ENCODE results near the gene USP31. TPM values are rescaled to one million over a fixed set of nuclear protein-coding genes. Genes with fewer than 3 reads are reported as not detected.

The USP31 gene
- total and polyA plus RNA-seq, 2 of the 13 experiments (the other 11 are each of a cell fraction or from before 2014, with no cell fraction given) = 22.5 to 23.3 TPM

DNA sequence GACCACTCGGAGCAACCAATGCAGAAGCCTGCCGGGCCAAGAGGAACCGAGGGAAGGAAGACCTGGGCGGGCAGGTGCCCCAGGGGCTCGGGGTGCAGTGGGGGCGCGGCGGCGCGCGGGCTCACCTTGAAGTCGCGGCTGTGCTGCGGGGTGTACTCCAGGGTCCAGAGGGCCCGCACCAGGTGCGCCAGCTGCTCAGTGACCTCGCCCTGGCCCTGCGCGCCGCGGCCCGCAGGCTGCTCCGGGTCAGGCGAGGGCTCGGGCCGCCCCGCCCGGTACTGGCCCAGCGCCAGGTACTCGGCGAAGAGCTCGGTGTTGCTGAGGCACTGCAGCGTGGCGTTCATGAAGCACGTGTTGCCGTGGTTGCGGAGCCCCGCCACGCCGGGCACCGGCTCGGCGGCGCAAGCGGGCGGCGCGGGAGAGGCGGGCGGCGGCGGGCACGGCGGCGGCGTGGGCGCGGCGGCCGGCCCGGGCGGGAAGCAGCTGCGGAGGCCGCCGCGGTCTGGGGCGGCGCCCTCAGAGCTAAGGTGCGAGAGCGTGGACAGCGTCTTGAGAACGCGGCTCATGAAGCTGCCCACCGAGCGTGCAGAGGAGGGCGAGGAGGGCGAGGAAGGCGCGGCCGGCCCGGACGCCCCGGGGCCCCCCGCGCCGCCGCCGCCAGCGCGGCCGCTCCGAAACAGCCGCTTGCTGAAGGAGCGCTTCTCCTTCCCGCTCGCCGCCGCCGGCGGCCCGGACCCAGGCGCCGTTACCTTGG, 562 bp downstream of the USP31 start (continued):
- TF ChIP-seq DBP (CRISPR knock-in tag; IDR thresholded peaks at IDR 0.05; ENCODE audit: not compliant biosample characterization) (no peak), ZNF18 (CRISPR knock-in tag; IDR thresholded peaks at IDR 0.05; ENCODE audit: insufficient replicate concordance) (peak; percentile 38), ZNF724P (CRISPR knock-in tag; IDR thresholded peaks at IDR 0.05; ENCODE audit: borderline replicate concordance) (no peak; the same call in 1 of the 2 replicates), FOXO4 (CRISPR knock-in tag; conservative IDR thresholded peaks at IDR 0.05) (no peak), ZNF775 (CRISPR knock-in tag; IDR thresholded peaks at IDR 0.05; ENCODE audit: borderline replicate concordance) (no peak), CHD4 (IDR thresholded peaks at IDR 0.05; ENCODE audit: borderline replicate concordance, low read length) (peak; percentile 1; the same call in 1 of the 2 replicates), ZNF431 (CRISPR knock-in tag; IDR thresholded peaks at IDR 0.05; ENCODE audit: borderline replicate concordance, low read depth) (0 out of 2 replicates have a peak, but pooled peaks have one; percentile 22), TFAP4 (IDR thresholded peaks at IDR 0.05; ENCODE audit: borderline replicate concordance, low read depth) (peak; percentile 91), KLF13 (CRISPR knock-in tag; IDR thresholded peaks at IDR 0.05) (no peak), HNRNPUL1 (IDR thresholded peaks at IDR 0.05; ENCODE audit: low read depth, low read length) (no peak), CSRNP1 (CRISPR knock-in tag; IDR thresholded peaks at IDR 0.05) (peak; percentile 81; the same call in 1 of the 2 replicates), ZNF350 (CRISPR knock-in tag; IDR thresholded peaks at IDR 0.05; ENCODE audit: borderline replicate concordance, low read depth) (no peak), ZNF512 (CRISPR knock-in tag; IDR thresholded peaks at IDR 0.05) (no peak), IKZF4 (CRISPR knock-in tag; IDR thresholded peaks at IDR 0.05; ENCODE audit: borderline replicate concordance, low read depth, not compliant biosample characterization) (peak; percentile 88), GRHL1 (CRISPR knock-in tag; conservative IDR thresholded peaks at IDR 0.05) (no peak)
- TF ChIP-seq, protein P1, sequence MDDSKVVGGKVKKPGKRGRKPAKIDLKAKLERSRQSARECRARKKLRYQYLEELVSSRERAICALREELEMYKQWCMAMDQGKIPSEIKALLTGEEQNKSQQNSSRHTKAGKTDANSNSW (CRISPR knock-in tag; IDR thresholded peaks at IDR 0.05; ENCODE audit: borderline replicate concordance) = no peak

Measured in HepG2 (cell line).